ENCODE results near the gene AP4S1. TPM values are rescaled to one million over a fixed set of nuclear protein-coding genes. Genes with fewer than 3 reads are reported as not detected.
A peak's percentile ranks its signal among the peaks of the same experiment; 100 is the strongest.

AP4S1 gene
- total RNA-seq, 2 donors from 2014 or later, result 7.8 to 10.6 TPM

DNA sequence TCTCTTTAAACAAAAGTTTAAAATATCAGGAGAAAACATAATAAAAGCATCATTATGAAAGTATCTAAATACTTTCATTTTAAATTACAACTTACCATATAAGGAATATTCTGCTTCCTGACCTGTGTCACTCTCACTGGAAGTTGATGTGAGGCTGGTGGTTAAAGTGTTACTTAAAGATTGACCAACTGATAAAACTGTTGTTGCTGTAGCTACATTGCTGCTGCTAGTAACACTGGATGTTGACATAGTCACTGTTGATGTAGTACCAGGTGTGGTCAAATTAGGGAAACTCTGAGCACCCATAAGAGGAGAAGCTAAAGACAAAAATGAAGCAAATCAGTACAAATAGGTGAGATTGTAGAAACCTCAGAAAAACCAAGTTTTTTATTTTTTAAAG lies 102.2 kb downstream of the AP4S1 start:
- peak; percentile 98 to 99 for ATAC-seq
- Mint-ChIP-seq H3K4me1 (ENCODE audit: low read depth in 2 of 2) (peaks cover 22 to 31% of the 10 kb centered on the region in 2 donors), H3K36me3 (peaks cover 36% of the 10 kb centered on the region), H3K27ac (peak overlapping the region; percentile 12 to 68), H3K4me3 (peak overlapping the region; percentile 42), H3K9me3 (no peaks in the 10 kb centered on the region), H3K27me3 (no peaks in the 10 kb centered on the region)
- DNase-seq (ENCODE audit: low spot score), result peak; percentile 67

DNA sequence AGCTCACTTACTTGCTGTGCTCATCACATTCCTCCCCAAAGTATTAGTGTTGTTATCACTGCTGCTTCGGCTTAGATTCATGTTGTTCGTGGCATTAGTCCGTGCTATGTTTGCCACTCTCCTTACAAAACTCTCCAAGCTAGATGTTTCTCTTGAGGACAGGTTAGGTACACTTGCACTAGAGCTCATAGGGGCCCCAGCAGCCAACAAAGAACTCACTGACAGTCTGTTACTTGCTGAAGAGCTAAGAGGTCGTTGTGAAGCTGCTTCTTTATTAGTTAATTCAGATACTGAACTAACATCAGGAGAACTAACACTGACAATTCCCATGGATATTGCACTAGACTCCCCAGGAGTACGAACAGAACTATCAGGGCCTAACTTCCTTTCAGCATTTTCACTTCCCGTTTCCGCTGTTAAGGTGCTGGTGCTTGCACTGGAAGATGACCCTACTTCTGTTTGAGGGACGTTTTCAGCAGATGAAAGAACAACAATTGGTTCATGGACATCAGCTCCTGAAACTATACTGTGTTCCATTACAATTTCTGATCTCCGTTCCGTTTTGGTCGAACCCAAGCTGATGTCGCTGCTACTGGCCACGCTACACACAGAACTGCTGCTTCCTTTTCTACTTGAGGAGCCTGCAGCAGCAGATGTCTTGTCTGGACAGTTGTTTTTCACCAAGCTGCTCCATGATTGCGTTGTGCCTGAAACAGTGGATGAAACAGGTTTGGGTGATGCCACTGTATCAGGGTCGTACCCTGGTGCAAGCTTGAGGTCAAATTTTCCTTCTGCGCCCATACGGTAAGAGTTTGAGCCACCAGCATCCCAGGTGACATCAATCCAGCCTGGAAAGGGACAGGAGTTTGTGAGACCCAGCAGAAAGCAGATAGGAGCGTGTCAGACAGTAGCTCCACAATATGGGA lies 103.4 kb downstream of the AP4S1 start:
- ATAC-seq (no peak), DNase-seq (ENCODE audit: low spot score) (no peak)
- H3K27ac Mint-ChIP-seq, result no peak overlapping the region
- H3K4me3 Mint-ChIP-seq, result no peak overlapping the region
- H3K27me3 Mint-ChIP-seq, result no peaks in the 10 kb centered on the region
- H3K4me1 Mint-ChIP-seq (ENCODE audit: low read depth in 2 of 2), result peaks cover 22 to 31% of the 10 kb centered on the region in 2 donors
- no peaks in the 10 kb centered on the region for H3K9me3 Mint-ChIP-seq
- peaks cover 36% of the 10 kb centered on the region for H3K36me3 Mint-ChIP-seq

DNA sequence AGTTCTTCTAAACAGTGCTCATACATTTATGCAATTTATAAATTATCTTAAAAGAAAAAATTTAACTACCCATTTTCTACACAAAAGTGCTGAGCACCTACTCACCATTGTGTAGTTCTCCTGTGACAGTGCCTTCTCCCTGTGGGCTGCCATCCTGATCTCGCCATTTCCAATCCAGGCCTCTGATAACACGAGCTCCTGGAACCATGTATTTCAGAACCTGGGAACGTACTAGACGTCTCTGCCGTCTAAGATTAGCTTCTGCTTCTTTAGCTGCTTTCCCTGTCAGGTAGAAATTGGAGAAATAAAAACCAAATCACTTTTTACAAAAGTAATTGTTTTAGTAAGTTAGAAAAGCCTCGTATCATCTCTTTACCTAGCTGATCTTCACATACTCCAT lies 107.7 kb downstream of the AP4S1 start:
- Mint-ChIP-seq H3K36me3 (peaks cover 24% of the 10 kb centered on the region), H3K4me1 (ENCODE audit: low read depth in 2 of 2) (peaks cover 10 to 12% of the 10 kb centered on the region in 2 donors), H3K27me3 (no peaks in the 10 kb centered on the region), H3K27ac (no peak overlapping the region), H3K9me3 (no peaks in the 10 kb centered on the region), H3K4me3 (no peak overlapping the region)
- no peak for DNase-seq (ENCODE audit: low spot score)
- ATAC-seq, result no peak

DNA sequence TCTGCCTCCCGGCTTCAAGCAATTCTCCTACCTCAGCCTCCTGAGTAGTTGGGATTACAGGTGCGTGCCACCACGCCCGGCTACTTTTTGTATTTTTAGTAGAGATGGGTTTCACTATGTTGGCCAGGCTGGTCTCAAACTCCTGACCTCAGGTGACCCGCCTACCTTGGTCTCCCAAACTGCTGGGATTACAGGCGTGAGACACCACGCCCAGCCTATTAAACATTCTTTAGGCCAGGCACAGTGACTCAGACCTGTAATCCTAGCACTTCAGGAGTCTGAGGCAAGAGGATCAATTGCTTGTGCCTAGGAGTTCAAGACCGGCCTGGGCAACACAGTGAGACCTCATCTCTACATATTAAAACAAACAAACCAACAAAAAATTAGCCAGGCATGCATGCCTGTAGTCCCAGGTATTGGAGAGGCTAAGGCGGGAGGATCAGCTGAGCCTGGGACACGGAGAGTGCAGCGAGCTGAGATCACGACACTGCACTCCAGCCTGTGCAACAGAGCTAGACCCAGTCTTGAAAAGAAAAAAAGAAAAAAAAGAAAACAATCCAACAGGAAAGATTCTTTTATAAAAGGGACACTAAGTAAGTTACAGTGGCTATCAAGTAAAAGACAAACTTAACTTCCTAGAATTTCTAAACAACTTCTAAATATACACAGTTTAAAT lies 111.9 kb downstream of the AP4S1 start:
- no peak for ATAC-seq
- H3K36me3 Mint-ChIP-seq, result peaks cover 11% of the 10 kb centered on the region
- H3K27ac Mint-ChIP-seq, result no peak overlapping the region
- no peaks in the 10 kb centered on the region for H3K27me3 Mint-ChIP-seq
- H3K4me3 Mint-ChIP-seq, result no peak overlapping the region
- H3K9me3 Mint-ChIP-seq, result no peaks in the 10 kb centered on the region
- no peaks in the 10 kb centered on the region for H3K4me1 Mint-ChIP-seq (ENCODE audit: low read depth in 2 of 2)
- DNase-seq (ENCODE audit: low spot score), result no peak

DNA sequence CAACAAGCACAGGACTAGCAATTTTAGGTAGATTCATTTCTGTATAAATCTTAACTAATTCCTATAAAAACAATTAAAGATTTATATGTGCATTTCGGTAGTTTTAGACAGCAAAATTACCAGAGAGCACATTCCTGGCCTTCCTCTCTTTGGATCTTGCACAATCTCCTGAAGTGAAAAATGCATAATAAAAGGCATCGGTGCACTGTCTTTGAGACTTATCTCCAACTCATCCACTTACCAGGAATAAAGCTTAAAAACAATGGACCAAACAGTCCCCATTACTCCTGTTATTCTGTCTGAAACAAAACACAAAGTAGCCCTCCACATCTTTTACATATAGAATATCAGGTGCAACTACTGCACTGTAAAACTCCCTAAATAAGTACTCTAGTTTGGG lies 112.9 kb downstream of the AP4S1 start:
- Mint-ChIP-seq H3K4me3 (no peak overlapping the region), H3K27me3 (no peaks in the 10 kb centered on the region), H3K36me3 (peaks cover 8% of the 10 kb centered on the region), H3K27ac (no peak overlapping the region), H3K9me3 (no peaks in the 10 kb centered on the region), H3K4me1 (ENCODE audit: low read depth in 2 of 2) (no peaks in the 10 kb centered on the region)
- DNase-seq (ENCODE audit: low spot score), result no peak
- no peak for ATAC-seq

DNA sequence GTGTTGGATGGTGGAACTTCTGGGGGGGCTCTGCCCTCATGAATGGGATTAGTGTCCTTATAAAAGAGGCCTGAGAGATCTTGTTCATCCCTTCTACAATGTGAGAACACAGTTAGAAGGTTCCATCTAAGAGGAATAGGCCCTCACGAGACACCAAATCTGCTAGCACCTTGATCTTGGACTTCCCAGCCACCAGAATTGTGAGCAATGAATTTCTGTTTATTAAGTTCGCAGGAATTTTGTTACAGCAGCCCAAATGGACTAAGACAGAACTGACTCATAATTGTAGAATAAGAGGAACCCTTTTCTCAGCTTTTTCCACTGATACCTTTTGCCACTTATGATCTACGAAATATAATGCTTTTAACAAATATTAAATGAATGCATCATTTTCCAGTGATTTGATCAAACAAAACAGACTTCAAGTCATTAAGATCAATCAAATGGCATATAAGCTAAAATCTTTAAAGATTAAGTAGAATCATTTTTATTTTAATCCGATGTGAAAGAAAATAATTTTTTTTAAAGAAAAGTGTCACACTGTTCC lies 113.9 kb downstream of the AP4S1 start:
- Mint-ChIP-seq H3K36me3 (peaks cover 6% of the 10 kb centered on the region), H3K9me3 (no peaks in the 10 kb centered on the region)

DNA sequence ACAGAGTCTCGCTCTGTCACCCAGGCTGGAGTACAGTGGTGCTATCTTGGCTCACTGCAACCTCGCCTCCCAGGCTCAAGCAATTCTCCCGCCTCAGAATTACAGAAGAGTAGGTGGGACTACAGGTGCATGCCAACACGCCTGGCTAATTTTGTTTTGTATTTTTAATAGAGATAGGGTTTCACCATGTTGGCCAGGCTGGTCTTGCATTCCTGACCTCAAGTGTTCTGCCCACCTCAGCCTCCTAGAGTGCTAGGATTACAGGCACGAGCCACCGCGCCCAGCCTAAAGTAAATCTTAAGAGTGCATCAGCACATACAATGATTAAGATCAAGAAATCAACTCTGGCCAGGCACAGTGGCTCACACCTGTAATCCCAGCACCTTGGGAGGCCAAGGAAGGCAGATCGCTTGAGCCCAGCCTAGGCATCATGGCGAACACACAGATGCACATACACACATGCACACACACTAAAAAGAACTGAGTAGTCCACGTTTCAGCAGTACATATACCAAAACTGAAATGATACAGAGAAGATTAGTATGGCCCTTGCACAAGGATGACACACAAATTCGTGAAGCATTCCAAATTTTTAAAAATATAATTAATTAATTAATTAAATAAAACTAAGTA lies 117.1 kb downstream of the AP4S1 start:
- Mint-ChIP-seq H3K36me3 (peaks cover 6% of the 10 kb centered on the region), H3K27me3 (no peaks in the 10 kb centered on the region), H3K4me1 (ENCODE audit: low read depth in 2 of 2) (no peaks in the 10 kb centered on the region), H3K27ac (no peak overlapping the region), H3K4me3 (no peak overlapping the region), H3K9me3 (no peaks in the 10 kb centered on the region)
- ATAC-seq (no peak), DNase-seq (ENCODE audit: low spot score) (no peak)

More for the DNA sequence above, 113.9 kb downstream of the AP4S1 start:
- Mint-ChIP-seq H3K4me1 (ENCODE audit: low read depth in 2 of 2) (no peaks in the 10 kb centered on the region), H3K27ac (no peak overlapping the region), H3K27me3 (no peaks in the 10 kb centered on the region), H3K4me3 (no peak overlapping the region)
- DNase-seq (ENCODE audit: low spot score) (no peak), ATAC-seq (no peak)

Other genes with a start within 250 kb of the AP4S1 start
- 1 to 10 TPM in 1 of 2 donors, under 1 TPM in 1; 0.14 to 1.3 TPM for gene COCH, start 151.1 kb upstream of the AP4S1 start, total RNA-seq
- 10 to 100 TPM; 20.3 to 35.7 TPM for gene STRN3, start 730 bp downstream of the AP4S1 start, total RNA-seq
- 100 to 1,000 TPM in 1 of 2 donors, 10 to 100 TPM in 1; 99.1 to 135 TPM for gene HECTD1, start 182.1 kb downstream of the AP4S1 start, total RNA-seq

Measured in natural killer cell treated with Interleukin-12 subunit alpha and Interleukin-12 subunit beta and Interleukin-15 and Interleukin-18, amount 100 ng/mL, for 72 hours (primary cell).